ENCODE results near the gene TJAP1.
"Not testable (repeated sequence)": the region's sequence is repeated elsewhere in the genome, so short reads cannot be mapped to it uniquely, and the experiment has no call there.

TJAP1 gene

GRCh38 chr6:43452896-43453295 lies 24.5 kb upstream of the TJAP1 start:
- no peak for DNase-seq (ENCODE audit: extremely low spot score, insufficient read length, low read depth)
- no peak for FAIRE-seq

GRCh38 chr6:43453831-43454230 lies 23.5 kb upstream of the TJAP1 start:
- DNase-seq (ENCODE audit: extremely low spot score, insufficient read length, low read depth) (no peak), FAIRE-seq (no peak)

- DNase-seq (ENCODE audit: extremely low spot score, insufficient read length, low read depth): no peak
- FAIRE-seq: peak; percentile 90
Measured at GRCh38 chr6:43454290-43454695, 23.1 kb upstream of the TJAP1 start.

- no peak for FAIRE-seq
- peak; percentile 71 for DNase-seq (ENCODE audit: extremely low spot score, insufficient read length, low read depth)
Measured at GRCh38 chr6:43454696-43455530, 22.5 kb upstream of the TJAP1 start.

- peak; percentile 12 for FAIRE-seq
Measured at GRCh38 chr6:43455531-43456428, 21.6 kb upstream of the TJAP1 start, which contains the start of gene DLK2. DLK2 (minus strand) TSS chr6:43455548; CDS start chr6:43454825, 723 bp downstream.

GRCh38 chr6:43457643-43458042 lies 19.7 kb upstream of the TJAP1 start:
- DNase-seq (ENCODE audit: extremely low spot score, insufficient read length, low read depth): no peak
- no peak for FAIRE-seq

More at GRCh38 chr6:43455531-43456428, 21.6 kb upstream of the TJAP1 start, which contains the start of gene DLK2:
- DNase-seq (ENCODE audit: extremely low spot score, insufficient read length, low read depth): peak; percentile 29

GRCh38 chr6:43458154-43458553 lies 19.2 kb upstream of the TJAP1 start:
- FAIRE-seq; DNase-seq (ENCODE audit: extremely low spot score, insufficient read length, low read depth): not testable (repeated sequence)

GRCh38 chr6:43459535-43459934 lies 17.8 kb upstream of the TJAP1 start:
- DNase-seq (ENCODE audit: extremely low spot score, insufficient read length, low read depth): no peak
- FAIRE-seq: no peak

GRCh38 chr6:43460032-43460431 lies 17.3 kb upstream of the TJAP1 start:
- no peak for FAIRE-seq

GRCh38 chr6:43461936-43462335 lies 15.4 kb upstream of the TJAP1 start:
- FAIRE-seq (no peak), DNase-seq (ENCODE audit: extremely low spot score, insufficient read length, low read depth) (no peak)

More at GRCh38 chr6:43460032-43460431, 17.3 kb upstream of the TJAP1 start:
- no peak for DNase-seq (ENCODE audit: extremely low spot score, insufficient read length, low read depth)

- FAIRE-seq (no peak), DNase-seq (ENCODE audit: extremely low spot score, insufficient read length, low read depth) (no peak)
Measured at GRCh38 chr6:43464337-43464736, 13.0 kb upstream of the TJAP1 start.

- FAIRE-seq: no peak
Measured at GRCh38 chr6:43465948-43466347, 11.4 kb upstream of the TJAP1 start.

GRCh38 chr6:43467265-43467664 lies 10.1 kb upstream of the TJAP1 start:
- FAIRE-seq; DNase-seq (ENCODE audit: extremely low spot score, insufficient read length, low read depth): not testable (repeated sequence)

More at GRCh38 chr6:43465948-43466347, 11.4 kb upstream of the TJAP1 start:
- no peak for DNase-seq (ENCODE audit: extremely low spot score, insufficient read length, low read depth)

- DNase-seq (ENCODE audit: extremely low spot score, insufficient read length, low read depth): no peak
- FAIRE-seq: no peak
Measured at GRCh38 chr6:43467752-43468151, 9.6 kb upstream of the TJAP1 start.

GRCh38 chr6:43468240-43468639 lies 9.1 kb upstream of the TJAP1 start:
- FAIRE-seq (no peak), DNase-seq (ENCODE audit: extremely low spot score, insufficient read length, low read depth) (no peak)

GRCh38 chr6:43468748-43469681 lies 8.4 kb upstream of the TJAP1 start:
- DNase-seq (ENCODE audit: extremely low spot score, insufficient read length, low read depth) (no peak), FAIRE-seq (no peak)

- no peak for DNase-seq (ENCODE audit: extremely low spot score, insufficient read length, low read depth)
Measured at GRCh38 chr6:43469947-43470346, 7.4 kb upstream of the TJAP1 start.

GRCh38 chr6:43471399-43471798 lies 6.0 kb upstream of the TJAP1 start:
- DNase-seq (ENCODE audit: extremely low spot score, insufficient read length, low read depth) (no peak), FAIRE-seq (no peak)

More at GRCh38 chr6:43469947-43470346, 7.4 kb upstream of the TJAP1 start:
- no peak for FAIRE-seq

- DNase-seq (ENCODE audit: extremely low spot score, insufficient read length, low read depth) (no peak), FAIRE-seq (no peak)
Measured at GRCh38 chr6:43472515-43472914, 4.9 kb upstream of the TJAP1 start.

Data from GM18507 (cell line).